Measurements from ENCODE around the gene PTBP1. TPM values are rescaled to one million over a fixed set of nuclear protein-coding genes. Genes with fewer than 3 reads are reported as not detected.

Gene PTBP1
- total and polyA plus RNA-seq, 9 of the 15 experiments (the other 6 are each of a cell fraction or from before 2014, with no cell fraction given), result 14.0 to 759 (median 234) TPM

- TF ChIP-seq PCBP1 (IDR thresholded peaks at IDR 0.05; ENCODE audit: low read depth, low read length, poor library complexity, severe bottlenecking) (peak; percentile 40), ZNF512 (tag; IDR thresholded peaks at IDR 0.05) (no peak), NCOA4 (IDR thresholded peaks at IDR 0.05; ENCODE audit: partially characterized antibody) (no peak), MIER1 (IDR thresholded peaks at IDR 0.05; ENCODE audit: low read depth) (no peak), PCBP2 (IDR thresholded peaks at IDR 0.05; ENCODE audit: low read depth, low read length, poor library complexity, severe bottlenecking) (no peak), CHD2 (IDR thresholded peaks at IDR 0.05; ENCODE audit: low read depth, low read length) (no peak), MCM2 (IDR thresholded peaks at IDR 0.05; ENCODE audit: low read depth) (no peak), ETS1 (conservative IDR thresholded peaks at IDR 0.05; ENCODE audit: control insufficient read depth, low read depth, low read length) (no peak), SP1 (CRISPR knock-in tag; IDR thresholded peaks at IDR 0.05) (no peak), NR2C2 (CRISPR knock-in tag; IDR thresholded peaks at IDR 0.05) (no peak), NR2C2 (tag; IDR thresholded peaks at IDR 0.05) (no peak), POLR2B (IDR thresholded peaks at IDR 0.05; ENCODE audit: low read depth, partially characterized antibody) (peak; percentile 10)
- TF ChIP-seq, protein P1, sequence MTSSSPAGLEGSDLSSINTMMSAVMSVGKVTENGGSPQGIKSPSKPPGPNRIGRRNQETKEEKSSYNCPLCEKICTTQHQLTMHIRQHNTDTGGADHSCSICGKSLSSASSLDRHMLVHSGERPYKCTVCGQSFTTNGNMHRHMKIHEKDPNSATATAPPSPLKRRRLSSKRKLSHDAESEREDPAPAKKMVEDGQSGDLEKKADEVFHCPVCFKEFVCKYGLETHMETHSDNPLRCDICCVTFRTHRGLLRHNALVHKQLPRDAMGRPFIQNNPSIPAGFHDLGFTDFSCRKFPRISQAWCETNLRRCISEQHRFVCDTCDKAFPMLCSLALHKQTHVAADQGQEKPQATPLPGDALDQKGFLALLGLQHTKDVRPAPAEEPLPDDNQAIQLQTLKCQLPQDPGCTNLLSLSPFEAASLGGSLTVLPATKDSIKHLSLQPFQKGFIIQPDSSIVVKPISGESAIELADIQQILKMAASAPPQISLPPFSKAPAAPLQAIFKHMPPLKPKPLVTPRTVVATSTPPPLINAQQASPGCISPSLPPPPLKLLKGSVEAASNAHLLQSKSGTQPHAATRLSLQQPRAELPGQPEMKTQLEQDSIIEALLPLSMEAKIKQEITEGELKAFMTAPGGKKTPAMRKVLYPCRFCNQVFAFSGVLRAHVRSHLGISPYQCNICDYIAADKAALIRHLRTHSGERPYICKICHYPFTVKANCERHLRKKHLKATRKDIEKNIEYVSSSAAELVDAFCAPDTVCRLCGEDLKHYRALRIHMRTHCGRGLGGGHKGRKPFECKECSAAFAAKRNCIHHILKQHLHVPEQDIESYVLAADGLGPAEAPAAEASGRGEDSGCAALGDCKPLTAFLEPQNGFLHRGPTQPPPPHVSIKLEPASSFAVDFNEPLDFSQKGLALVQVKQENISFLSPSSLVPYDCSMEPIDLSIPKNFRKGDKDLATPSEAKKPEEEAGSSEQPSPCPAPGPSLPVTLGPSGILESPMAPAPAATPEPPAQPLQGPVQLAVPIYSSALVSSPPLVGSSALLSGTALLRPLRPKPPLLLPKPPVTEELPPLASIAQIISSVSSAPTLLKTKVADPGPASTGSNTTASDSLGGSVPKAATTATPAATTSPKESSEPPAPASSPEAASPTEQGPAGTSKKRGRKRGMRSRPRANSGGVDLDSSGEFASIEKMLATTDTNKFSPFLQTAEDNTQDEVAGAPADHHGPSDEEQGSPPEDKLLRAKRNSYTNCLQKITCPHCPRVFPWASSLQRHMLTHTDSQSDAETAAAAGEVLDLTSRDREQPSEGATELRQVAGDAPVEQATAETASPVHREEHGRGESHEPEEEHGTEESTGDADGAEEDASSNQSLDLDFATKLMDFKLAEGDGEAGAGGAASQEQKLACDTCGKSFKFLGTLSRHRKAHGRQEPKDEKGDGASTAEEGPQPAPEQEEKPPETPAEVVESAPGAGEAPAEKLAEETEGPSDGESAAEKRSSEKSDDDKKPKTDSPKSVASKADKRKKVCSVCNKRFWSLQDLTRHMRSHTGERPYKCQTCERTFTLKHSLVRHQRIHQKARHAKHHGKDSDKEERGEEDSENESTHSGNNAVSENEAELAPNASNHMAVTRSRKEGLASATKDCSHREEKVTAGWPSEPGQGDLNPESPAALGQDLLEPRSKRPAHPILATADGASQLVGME (CRISPR knock-in tag; IDR thresholded peaks at IDR 0.05), result no peak
- TF ChIP-seq, protein P2, sequence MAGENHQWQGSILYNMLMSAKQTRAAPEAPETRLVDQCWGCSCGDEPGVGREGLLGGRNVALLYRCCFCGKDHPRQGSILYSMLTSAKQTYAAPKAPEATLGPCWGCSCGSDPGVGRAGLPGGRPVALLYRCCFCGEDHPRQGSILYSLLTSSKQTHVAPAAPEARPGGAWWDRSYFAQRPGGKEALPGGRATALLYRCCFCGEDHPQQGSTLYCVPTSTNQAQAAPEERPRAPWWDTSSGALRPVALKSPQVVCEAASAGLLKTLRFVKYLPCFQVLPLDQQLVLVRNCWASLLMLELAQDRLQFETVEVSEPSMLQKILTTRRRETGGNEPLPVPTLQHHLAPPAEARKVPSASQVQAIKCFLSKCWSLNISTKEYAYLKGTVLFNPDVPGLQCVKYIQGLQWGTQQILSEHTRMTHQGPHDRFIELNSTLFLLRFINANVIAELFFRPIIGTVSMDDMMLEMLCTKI (IDR thresholded peaks at IDR 0.05; ENCODE audit: partially characterized antibody), result no peak
- TF ChIP-seq, protein P3, sequence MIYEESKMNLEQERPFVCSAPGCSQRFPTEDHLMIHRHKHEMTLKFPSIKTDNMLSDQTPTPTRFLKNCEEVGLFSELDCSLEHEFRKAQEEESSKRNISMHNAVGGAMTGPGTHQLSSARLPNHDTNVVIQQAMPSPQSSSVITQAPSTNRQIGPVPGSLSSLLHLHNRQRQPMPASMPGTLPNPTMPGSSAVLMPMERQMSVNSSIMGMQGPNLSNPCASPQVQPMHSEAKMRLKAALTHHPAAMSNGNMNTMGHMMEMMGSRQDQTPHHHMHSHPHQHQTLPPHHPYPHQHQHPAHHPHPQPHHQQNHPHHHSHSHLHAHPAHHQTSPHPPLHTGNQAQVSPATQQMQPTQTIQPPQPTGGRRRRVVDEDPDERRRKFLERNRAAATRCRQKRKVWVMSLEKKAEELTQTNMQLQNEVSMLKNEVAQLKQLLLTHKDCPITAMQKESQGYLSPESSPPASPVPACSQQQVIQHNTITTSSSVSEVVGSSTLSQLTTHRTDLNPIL (CRISPR knock-in tag; IDR thresholded peaks at IDR 0.05), result no peak
Observed at GRCh38 chr19:814152-815078, 17.2 kb downstream of the PTBP1 start (continued).

Measured in K562 (cell line).